HCT116 (cell line): ENCODE measurements around the gene ROBO1.

ENCODE experiments used
- CEBPB ChIP-seq: IDR thresholded peaks from 2 replicates; pipeline ENCODE4 v1.6.1; 2012; ENCODE audit warnings: low read depth
- CTCF ChIP-seq, 3 experiments: fragments of 200-600 bp in 1 of 3; sonication (generic) in 1 of 3; IDR thresholded peaks in 2 of 3; conservative IDR thresholded peaks in 1 of 3; 2 replicates each; pipeline ENCODE4 v1.5.1; 2012 to 2017; ENCODE audit warnings: low read depth in 2 of 3, low read length in 2 of 3, antibody characterized with exemption in 1 of 3, borderline replicate concordance in 1 of 3, control low read depth in 1 of 3, mild to moderate bottlenecking in 1 of 3, mixed read lengths in 1 of 3, mixed run types in 1 of 3, moderate library complexity in 1 of 3; ENCODE audit not compliant: insufficient read depth in 1 of 3
- ELF1 ChIP-seq: IDR thresholded peaks from 2 replicates; pipeline ENCODE4 v1.6.1; 2012; ENCODE audit warnings: low read depth, borderline replicate concordance
- EZH2 ChIP-seq: fragments of 200-600 bp; sonication (generic); IDR thresholded peaks from 2 replicates; pipeline ENCODE4 v1.6.1; 2017; ENCODE audit warnings: antibody characterized with exemption, mixed run types
- EZH2phosphoT487 ChIP-seq: fragments of 200-600 bp; IDR thresholded peaks from 2 replicates; pipeline ENCODE4 v1.6.1; 2018; ENCODE audit warnings: antibody characterized with exemption, borderline replicate concordance
- JUND ChIP-seq: IDR thresholded peaks from 2 replicates; pipeline ENCODE4 v1.6.1; 2012
- POLR2AphosphoS5 ChIP-seq: IDR thresholded peaks from 2 replicates; pipeline ENCODE4 v1.6.1; 2011; ENCODE audit warnings: mild to moderate bottlenecking, low read depth, low read length, moderate library complexity
- SIN3A ChIP-seq: IDR thresholded peaks from 2 replicates; pipeline ENCODE4 v1.6.1; 2012; ENCODE audit warnings: low read depth
- SP1 ChIP-seq: IDR thresholded peaks from 2 replicates; pipeline ENCODE4 v1.6.1; 2012; ENCODE audit warnings: low read depth
- TCF7L2 ChIP-seq: IDR thresholded peaks from 2 replicates; pipeline ENCODE4 v1.7.0; 2011; ENCODE audit warnings: borderline replicate concordance, inconsistent platforms; ENCODE audit not compliant: insufficient read depth, insufficient read length; ENCODE audit errors: extremely low read depth
- TF ChIP-seq, protein P1 (sequence below): IDR thresholded peaks from 2 replicates; pipeline ENCODE4 v1.6.1; 2012; ENCODE audit warnings: low read depth

DNA sequence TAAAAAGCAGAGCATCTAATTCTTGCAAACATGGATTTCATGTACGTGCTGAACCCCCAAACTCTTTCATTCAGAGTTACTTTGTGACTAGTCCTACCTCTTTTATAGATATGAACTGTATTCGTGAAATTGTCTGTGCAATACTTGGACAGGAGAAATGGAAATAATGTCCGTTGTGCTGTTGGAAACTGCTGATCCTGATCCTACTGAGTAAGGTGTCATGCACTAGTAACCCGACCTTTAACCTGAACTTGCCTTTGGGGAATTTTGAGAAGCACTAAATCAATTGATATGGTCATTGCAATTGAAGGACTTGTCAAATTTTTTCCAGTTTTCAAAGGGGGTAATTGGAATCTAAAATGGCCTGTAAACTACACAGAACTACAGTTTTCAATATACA, 856.4 kb downstream of the ROBO1 start:
- TF ChIP-seq TCF7L2 = no peak
- no peak for TF ChIP-seq SP1
- no peak for TF ChIP-seq CEBPB
- TF ChIP-seq EZH2 = no peak
- no peak for TF ChIP-seq CTCF (IDR thresholded peaks at IDR 0.05 in 2 of 3, conservative IDR thresholded peaks at IDR 0.05 in 1 of 3; ENCODE audit: borderline replicate concordance in 1 of 3, insufficient read depth in 1 of 3, low read depth in 2 of 3, low read length in 2 of 3)
- TF ChIP-seq, protein P1, sequence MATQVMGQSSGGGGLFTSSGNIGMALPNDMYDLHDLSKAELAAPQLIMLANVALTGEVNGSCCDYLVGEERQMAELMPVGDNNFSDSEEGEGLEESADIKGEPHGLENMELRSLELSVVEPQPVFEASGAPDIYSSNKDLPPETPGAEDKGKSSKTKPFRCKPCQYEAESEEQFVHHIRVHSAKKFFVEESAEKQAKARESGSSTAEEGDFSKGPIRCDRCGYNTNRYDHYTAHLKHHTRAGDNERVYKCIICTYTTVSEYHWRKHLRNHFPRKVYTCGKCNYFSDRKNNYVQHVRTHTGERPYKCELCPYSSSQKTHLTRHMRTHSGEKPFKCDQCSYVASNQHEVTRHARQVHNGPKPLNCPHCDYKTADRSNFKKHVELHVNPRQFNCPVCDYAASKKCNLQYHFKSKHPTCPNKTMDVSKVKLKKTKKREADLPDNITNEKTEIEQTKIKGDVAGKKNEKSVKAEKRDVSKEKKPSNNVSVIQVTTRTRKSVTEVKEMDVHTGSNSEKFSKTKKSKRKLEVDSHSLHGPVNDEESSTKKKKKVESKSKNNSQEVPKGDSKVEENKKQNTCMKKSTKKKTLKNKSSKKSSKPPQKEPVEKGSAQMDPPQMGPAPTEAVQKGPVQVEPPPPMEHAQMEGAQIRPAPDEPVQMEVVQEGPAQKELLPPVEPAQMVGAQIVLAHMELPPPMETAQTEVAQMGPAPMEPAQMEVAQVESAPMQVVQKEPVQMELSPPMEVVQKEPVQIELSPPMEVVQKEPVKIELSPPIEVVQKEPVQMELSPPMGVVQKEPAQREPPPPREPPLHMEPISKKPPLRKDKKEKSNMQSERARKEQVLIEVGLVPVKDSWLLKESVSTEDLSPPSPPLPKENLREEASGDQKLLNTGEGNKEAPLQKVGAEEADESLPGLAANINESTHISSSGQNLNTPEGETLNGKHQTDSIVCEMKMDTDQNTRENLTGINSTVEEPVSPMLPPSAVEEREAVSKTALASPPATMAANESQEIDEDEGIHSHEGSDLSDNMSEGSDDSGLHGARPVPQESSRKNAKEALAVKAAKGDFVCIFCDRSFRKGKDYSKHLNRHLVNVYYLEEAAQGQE = no peak
- no peak for TF ChIP-seq EZH2phosphoT487
- no peak for TF ChIP-seq POLR2AphosphoS5
- TF ChIP-seq JUND = no peak
- no peak for TF ChIP-seq ELF1
- no peak for TF ChIP-seq SIN3A
